PC-9 (cell line): ENCODE measurements around the gene DAB1. TPM values are rescaled to one million over a fixed set of nuclear protein-coding genes. Genes with fewer than 3 reads are reported as not detected.

Experiments
- BruUV-seq: library from RNA; stranded (reverse); fragments of 400-500 nt; replicated peaks from 2 replicates; lab custom pipeline; 2021; lab: Mats Ljungman, UMichigan
- CTCF ChIA-PET: fragments of 300-600 bp; sonication (Branson Sonifier 250); formaldehyde crosslinking; loops from one replicate; lab custom pipeline; 2022; ENCODE audit warnings: antibody characterized with exemption; lab: Charles Lee
- POLR2A ChIA-PET: fragments of 300-600 bp; sonication (Branson Sonifier 250); formaldehyde crosslinking; loops from one replicate; lab custom pipeline; 2022; ENCODE audit warnings: antibody characterized with exemption; ENCODE audit not compliant: unreplicated experiment; lab: Charles Lee
- DNase-seq, 2 experiments: peaks; one replicate each; pipeline versions ENCODE4 v3.0.0 to v3.0.0-alpha.2; 2015 to 2022; ENCODE audit warnings: mixed read lengths in 1 of 2
- H2AFZ ChIP-seq: fragments of 200-600 bp; sonication (generic); 2 replicates; pipeline ENCODE4 v1.8.1; 2017; ENCODE audit warnings: antibody characterized with exemption
- H3F3A ChIP-seq: fragments of 200-600 bp; sonication (generic); 2 replicates; pipeline ENCODE4 v1.8.1; 2017; ENCODE audit warnings: antibody characterized with exemption, mild to moderate bottlenecking, low read depth; ENCODE audit not compliant: insufficient read depth
- H3K27ac ChIP-seq: fragments of 200-600 bp; sonication (generic); 2 replicates; pipeline ENCODE4 v1.6.1; 2016; ENCODE audit warnings: mixed run types
- H3K27me3 ChIP-seq: fragments of 200-600 bp; sonication (generic); 2 replicates; pipeline ENCODE4 v1.6.1; 2016; ENCODE audit warnings: low read depth, mixed run types; ENCODE audit not compliant: insufficient read depth
- H3K36me3 ChIP-seq: fragments of 200-600 bp; sonication (generic); 2 replicates; pipeline ENCODE4 v1.6.1; 2016; ENCODE audit warnings: low read depth, mixed run types
- H3K4me1 ChIP-seq: fragments of 200-600 bp; sonication (generic); replicated peaks from 2 replicates; pipeline ENCODE4 v1.6.1; 2016; ENCODE audit warnings: mixed run types; ENCODE audit not compliant: insufficient read depth
- H3K4me2 ChIP-seq: fragments of 200-600 bp; sonication (generic); 2 replicates; pipeline ENCODE4 v1.6.1; 2017; ENCODE audit warnings: mixed run types
- H3K4me3 ChIP-seq: fragments of 200-600 bp; sonication (generic); 2 replicates; pipeline ENCODE4 v1.6.1; 2016; ENCODE audit warnings: mixed run types
- H3K79me2 ChIP-seq: fragments of 200-600 bp; sonication (generic); 2 replicates; pipeline ENCODE4 v1.6.1; 2017; ENCODE audit warnings: low read depth, mixed run types
- H3K9me2 ChIP-seq: fragments of 200-600 bp; sonication (generic); 2 replicates; pipeline ENCODE4 v1.8.1; 2017; ENCODE audit warnings: mild to moderate bottlenecking; ENCODE audit not compliant: insufficient read depth
- H3K9me3 ChIP-seq: fragments of 200-600 bp; sonication (generic); 2 replicates; pipeline ENCODE4 v1.8.1; 2016; ENCODE audit warnings: low read depth; ENCODE audit not compliant: insufficient read depth
- H4K20me1 ChIP-seq: fragments of 200-600 bp; sonication (generic); 2 replicates; pipeline ENCODE4 v1.8.1; 2017; ENCODE audit not compliant: insufficient read depth
- CTCF ChIP-seq: fragments of 200-600 bp; sonication (generic); conservative IDR thresholded peaks from 2 replicates; pipeline ENCODE4 v1.6.1; 2017; ENCODE audit warnings: mixed run types, antibody characterized with exemption, mild to moderate bottlenecking, moderate library complexity
- EZH2 ChIP-seq: fragments of 200-600 bp; sonication (generic); IDR thresholded peaks from 2 replicates; pipeline ENCODE4 v1.8.0; 2017; ENCODE audit warnings: antibody characterized with exemption, low read depth
- intact Hi-C: fragments of 100-400 bp; cut with micrococcal nuclease; formaldehyde crosslinking; loops from one replicate; pipeline ENCODE4 v1.10.0; 2022; ENCODE audit not compliant: unreplicated experiment
- total RNA-seq: library from RNA; stranded (reverse); gene quantifications from 2 replicates; pipeline ENCODE4 v1.2.3, GENCODE V29; 2021

DAB1 gene
- total RNA-seq, 1 experiment from 2014 or later, result not detected

GRCh38 chr1:57234459-57234858, 189.4 kb downstream of the DAB1 start:
- H3K79me2 ChIP-seq, result no peaks in the 10 kb centered on the region
- no peaks in the 10 kb centered on the region for H3F3A ChIP-seq
- H4K20me1 ChIP-seq, result no peaks in the 10 kb centered on the region
- TF ChIP-seq CTCF (no peak), EZH2 (no peak)
- no peaks in the 10 kb centered on the region for H3K9me3 ChIP-seq
- no peak for DNase-seq
- H3K27ac ChIP-seq, result no peak overlapping the region
- no peaks in the 10 kb centered on the region for H3K36me3 ChIP-seq
- intact Hi-C loops, result no loop called here
- H3K4me3 ChIP-seq, result no peak overlapping the region
- no peak overlapping the region for H3K4me2 ChIP-seq
- ChIA-PET POLR2A (no interaction called here), CTCF (no interaction called here)
- H3K4me1 ChIP-seq, result no peaks in the 10 kb centered on the region
- no peaks in the 10 kb centered on the region; the same call in 1 of the 2 replicates for H3K27me3 ChIP-seq
- H3K9me2 ChIP-seq, result no peaks in the 10 kb centered on the region
- BruUV-seq, result no TSS peak
- H2AFZ ChIP-seq, result no peak overlapping the region

GRCh38 chr1:57232500-57232899, 191.4 kb downstream of the DAB1 start:
- Histone ChIP-seq H3K27ac (no peak overlapping the region), H4K20me1 (no peaks in the 10 kb centered on the region), H3K79me2 (no peaks in the 10 kb centered on the region), H3K9me3 (no peaks in the 10 kb centered on the region), H3F3A (no peaks in the 10 kb centered on the region), H3K9me2 (no peaks in the 10 kb centered on the region), H3K27me3 (no peaks in the 10 kb centered on the region), H3K4me2 (no peak overlapping the region), H3K4me1 (no peaks in the 10 kb centered on the region), H2AFZ (no peak overlapping the region), H3K36me3 (no peaks in the 10 kb centered on the region), H3K4me3 (no peak overlapping the region)
- DNase-seq, result no peak
- ChIA-PET CTCF (no interaction called here), POLR2A (no interaction called here)
- no TSS peak for BruUV-seq
- no peak for TF ChIP-seq CTCF
- no peak for TF ChIP-seq EZH2
- intact Hi-C loops, result no loop called here

GRCh38 chr1:57229998-57230397, 193.9 kb downstream of the DAB1 start:
- no peaks in the 10 kb centered on the region for H3K36me3 ChIP-seq
- DNase-seq, result no peak
- H3K9me2 ChIP-seq, result no peaks in the 10 kb centered on the region
- ChIA-PET CTCF (no interaction called here), POLR2A (no interaction called here)
- no TSS peak for BruUV-seq
- H3F3A ChIP-seq, result no peaks in the 10 kb centered on the region
- H3K9me3 ChIP-seq, result no peaks in the 10 kb centered on the region
- no peak overlapping the region for H2AFZ ChIP-seq
- TF ChIP-seq EZH2 (no peak), CTCF (no peak)
- no peak overlapping the region for H3K4me2 ChIP-seq
- intact Hi-C loops, result no loop called here
- no peak overlapping the region for H3K27ac ChIP-seq
- H3K27me3 ChIP-seq, result no peaks in the 10 kb centered on the region
- H4K20me1 ChIP-seq, result no peaks in the 10 kb centered on the region
- no peak overlapping the region for H3K4me3 ChIP-seq
- no peaks in the 10 kb centered on the region for H3K4me1 ChIP-seq
- H3K79me2 ChIP-seq, result no peaks in the 10 kb centered on the region
